ENCODE measurements around the gene CFLAR.
A peak's percentile ranks its signal among the peaks of the same experiment; 100 is the strongest.
"Not testable (repeated sequence)": the region's sequence is repeated elsewhere in the genome, so short reads cannot be mapped to it uniquely, and the experiment has no call there.

CFLAR gene

GRCh38 chr2:201109186-201109585, 6.8 kb upstream of the CFLAR start:
- DNase-seq (ENCODE audit: low read depth) = no peak
- H3K4me3 ChIP-seq (ENCODE audit: low read depth, low read length) = no peak overlapping the region
- TF ChIP-seq CTCF (conservative IDR thresholded peaks at IDR 0.05; ENCODE audit: low read depth, low read length) = no peak

GRCh38 chr2:201110615-201111014, 5.3 kb upstream of the CFLAR start:
- no peak for DNase-seq (ENCODE audit: low read depth)
- no peak for TF ChIP-seq CTCF (conservative IDR thresholded peaks at IDR 0.05; ENCODE audit: low read depth, low read length)
- no peak overlapping the region for H3K4me3 ChIP-seq (ENCODE audit: low read depth, low read length)

DNA sequence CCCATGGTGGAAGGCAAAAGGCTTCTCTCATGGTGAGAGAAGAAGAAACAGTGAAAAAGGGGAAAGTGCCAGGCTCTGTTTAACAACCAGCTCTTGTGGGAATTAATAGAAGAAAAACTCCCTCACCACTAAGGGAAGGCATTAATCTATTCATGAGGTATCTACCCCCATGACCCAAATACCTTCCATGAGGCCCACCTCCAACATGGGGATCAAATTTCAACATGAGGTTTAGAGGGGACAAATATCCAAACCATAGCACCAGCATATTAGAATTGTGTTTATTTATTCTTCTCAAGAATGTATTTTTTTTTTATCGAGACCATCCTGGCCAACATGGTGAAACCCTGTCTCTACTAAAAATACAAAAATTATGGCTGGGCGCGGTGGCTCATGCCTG, 4.9 kb upstream of the CFLAR start:
- no peak for TF ChIP-seq CTCF (conservative IDR thresholded peaks at IDR 0.05; ENCODE audit: low read depth, low read length)
- peak; percentile 47 for DNase-seq (ENCODE audit: low read depth)
- no peak overlapping the region for H3K4me3 ChIP-seq (ENCODE audit: low read depth, low read length)

GRCh38 chr2:201114350-201114749, 1.6 kb upstream of the CFLAR start:
- TF ChIP-seq CTCF (conservative IDR thresholded peaks at IDR 0.05; ENCODE audit: low read depth, low read length) = no peak
- no peak for DNase-seq (ENCODE audit: low read depth)
- H3K4me3 ChIP-seq (ENCODE audit: low read depth, low read length) = peak overlapping the region; percentile 47

DNA sequence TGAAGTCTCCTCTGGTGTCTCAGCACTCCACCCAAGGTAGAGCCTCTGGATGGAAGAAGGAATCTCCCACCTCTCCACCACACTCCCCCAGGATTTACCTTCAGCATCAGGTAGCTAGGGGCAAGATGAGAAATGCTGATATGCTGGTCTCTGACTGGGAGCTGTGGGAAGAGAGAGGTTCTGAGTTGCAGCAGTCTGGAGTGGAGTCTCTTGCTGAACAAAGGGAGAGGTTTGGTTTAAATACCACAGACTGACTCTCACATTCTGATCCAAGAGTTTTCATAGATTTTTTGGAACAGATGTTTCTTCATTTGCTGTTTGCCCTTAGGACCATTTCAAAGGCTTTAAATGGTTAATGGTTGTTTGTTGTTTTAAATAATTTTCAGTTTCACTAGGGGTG, 1.1 kb upstream of the CFLAR start:
- peak overlapping the region; percentile 47 for H3K4me3 ChIP-seq (ENCODE audit: low read depth, low read length)

GRCh38 chr2:201116959-201117734, 1.2 kb downstream of the CFLAR start:
- TF ChIP-seq CTCF (conservative IDR thresholded peaks at IDR 0.05; ENCODE audit: low read depth, low read length) = peak; percentile 44
- peak; percentile 92 for DNase-seq (ENCODE audit: low read depth)
- H3K4me3 ChIP-seq (ENCODE audit: low read depth, low read length) = peak overlapping the region; percentile 82

More for the DNA sequence above, 1.1 kb upstream of the CFLAR start:
- peak; percentile 62 for DNase-seq (ENCODE audit: low read depth)
- TF ChIP-seq CTCF (conservative IDR thresholded peaks at IDR 0.05; ENCODE audit: low read depth, low read length) = no peak

GRCh38 chr2:201117735-201118094, 1.8 kb downstream of the CFLAR start:
- H3K4me3 ChIP-seq (ENCODE audit: low read depth, low read length) = peak overlapping the region; percentile 82
- DNase-seq (ENCODE audit: low read depth) = not testable (repeated sequence)

All from choroid plexus epithelial cell (primary cell).